Testis (tissue), 3 donors: ENCODE data around the gene SUSD2. TPM values are rescaled to one million over a fixed set of nuclear protein-coding genes. Genes with fewer than 3 reads are reported as not detected.

Source experiments
- polyA plus RNA-seq: library from polyadenylated mRNA; stranded (reverse); fragments of 350-450 nt; fragmentation: Illumina TruSeq; extraction: RNeasy Lipid Tissue Mini Kit (QIAGEN cat#74804); gene quantifications from one replicate; pipeline ENCODE4 v1.2.3, GENCODE V29; 2014; ENCODE audit warnings: low read depth, low replicate concordance; ENCODE audit not compliant: insufficient read depth
- total RNA-seq, 2 donors: library from RNA; depleted of rRNA; stranded (reverse); fragments of >200 nt; gene quantifications; one replicate each; pipeline ENCODE4 v1.2.3, GENCODE V29; 2016

Gene SUSD2
- total and polyA plus RNA-seq, 3 donors from 2014 or later: 5.3 to 11.9 (median 5.7) TPM

Other genes starting within 250 kb of the SUSD2 start
- 1 to 10 TPM in 1 of 2 donors, under 1 TPM in 1; 0.87 to 7.9 TPM for gene GSTT2B, start 220.3 kb upstream of the SUSD2 start, total RNA-seq
- 1.4 TPM for gene GSTT2B, start 220.3 kb upstream of the SUSD2 start, polyA plus RNA-seq
- 1 to 10 TPM in 1 of 2 donors, not detected in 1; 2.2 TPM for gene DDTL, start 214.6 kb upstream of the SUSD2 start, total RNA-seq
- 0.30 TPM for gene DDTL, start 214.6 kb upstream of the SUSD2 start, polyA plus RNA-seq
- 10 to 100 TPM; 80.0 to 80.5 TPM for gene DDT, start 207.0 kb upstream of the SUSD2 start, total RNA-seq
- 79.7 TPM for gene DDT, start 207.0 kb upstream of the SUSD2 start, polyA plus RNA-seq
- under 1 TPM in 1 of 2 donors, not detected in 1; 0.68 TPM for gene GSTT2, start 201.4 kb upstream of the SUSD2 start, total RNA-seq
- gene GSTT2, start 201.4 kb upstream of the SUSD2 start, polyA plus RNA-seq: not detected
- 1 to 10 TPM; 3.0 to 7.6 TPM for gene GSTT4, start 176.0 kb upstream of the SUSD2 start, total RNA-seq
- 22.8 TPM for gene GSTT4, start 176.0 kb upstream of the SUSD2 start, polyA plus RNA-seq
- 100 to 1,000 TPM in 1 of 2 donors, 10 to 100 TPM in 1; 95.8 to 136 TPM for gene CABIN1, start 170.2 kb upstream of the SUSD2 start, total RNA-seq
- 67.1 TPM for gene CABIN1, start 170.2 kb upstream of the SUSD2 start, polyA plus RNA-seq
- 10 to 100 TPM; 15.0 to 22.9 TPM for gene GGT5, start 63.6 kb downstream of the SUSD2 start, total RNA-seq
- 27.1 TPM for gene GGT5, start 63.6 kb downstream of the SUSD2 start, polyA plus RNA-seq
- 10 to 100 TPM; 82.3 to 83.6 TPM for gene SPECC1L, start 89.3 kb downstream of the SUSD2 start, total RNA-seq
- 70.0 TPM for gene SPECC1L, start 89.3 kb downstream of the SUSD2 start, polyA plus RNA-seq
- gene ADORA2A, start 246.1 kb downstream of the SUSD2 start, total RNA-seq: 1 to 10 TPM; 2.2 to 5.1 TPM
- 2.5 TPM for gene ADORA2A, start 246.1 kb downstream of the SUSD2 start, polyA plus RNA-seq